Adrenal gland (tissue), 12 donors: ENCODE data around the gene GHRHR. TPM values are rescaled to one million over a fixed set of nuclear protein-coding genes. Genes with fewer than 3 reads are reported as not detected.

Experiments used
- DNase-seq, 7 donors: peaks; one replicate each; pipeline ENCODE4 v3.0.0-alpha.2; 2019 to 2020
- H3K27ac ChIP-seq, 5 donors: fragments of 200-600 bp; sonication (generic) in 4 of 5; 1 replicate in 3 of 5; 2 replicates in 2 of 5; pipeline versions ENCODE4 v1.5.1 to v1.8.0; 2016 to 2020; ENCODE audit warnings: mild to moderate bottlenecking in 1 of 5
- H3K27me3 ChIP-seq: fragments of 200-600 bp; 2 replicates; pipeline ENCODE4 v1.8.0; 2021
- H3K36me3 ChIP-seq, 2 donors: fragments of 200-600 bp; replicated peaks in 1 of 2; 1 replicate in 1 of 2; 2 replicates in 1 of 2; pipeline versions ENCODE4 v1.5.1 to v1.8.0; 2018 to 2022
- H3K4me1 ChIP-seq, 2 donors: fragments of 200-600 bp; replicated peaks in 1 of 2; 1 replicate in 1 of 2; 2 replicates in 1 of 2; pipeline versions ENCODE4 v1.5.1 to v1.8.0; 2018 to 2021
- H3K4me3 ChIP-seq, 4 donors: fragments of 200-600 bp; sonication (generic) in 3 of 4; one replicate each; pipeline ENCODE4 v1.5.1; 2016 to 2018
- H3K9me3 ChIP-seq, 3 donors: fragments of 200-600 bp; sonication (generic) in 1 of 3; replicated peaks in 1 of 3; 1 replicate in 2 of 3; 2 replicates in 1 of 3; pipeline versions ENCODE4 v1.5.1 to v1.8.0; 2016 to 2021
- POLR2A ChIP-seq, 2 donors: fragments of 450-650 bp; IDR thresholded peaks; one replicate each; pipeline ENCODE4 v1.6.1; 2017; ENCODE audit warnings: antibody characterized with exemption in 2 of 2, mild to moderate bottlenecking in 2 of 2, moderate library complexity in 1 of 2
- WGBS, 4 donors: extraction: QIAGEN DNeasy Blood & Tissue Kit in 2 of 4; methylation state at CpG; one replicate each; pipeline versions ENCODE4 v1.1.5 to v1.1.7; 2013 to 2017; 5-methylcytosine and 5-hydroxymethylcytosine counted together
- intact Hi-C, 2 donors: fragments of 100-400 bp; cut with DNase I; formaldehyde crosslinking; loops; one replicate each; pipeline versions ENCODE4 v1.14.1 to v1.15.0; 2022 to 2023
- polyA plus RNA-seq, 3 donors: library from polyadenylated mRNA; stranded (reverse); fragments of 200-250 nt in 2 of 3; fragments of 350-450 nt in 1 of 3; fragmentation: Illumina TruSeq in 1 of 3; extraction: RNeasy Lipid Tissue Mini Kit (QIAGEN cat#74804) in 1 of 3; gene quantifications; one replicate each; pipeline ENCODE4 v1.2.3, GENCODE V29; 2013 to 2014
- total RNA-seq, 9 donors: library from RNA; depleted of rRNA in 4 of 9; stranded (reverse); fragments of >200 nt in 4 of 9; fragments of 120-200 nt in 1 of 9; fragmentation: NEBNext Ultra II Directional in 1 of 9; extraction: Animal tissue kit (Norgen Biotek cat#: 25700) in 1 of 9; gene quantifications; one replicate each; pipeline versions ENCODE4 v1.1.0 to v1.2.4, GENCODE V29; 2013 to 2023
- TF ChIP-seq, protein P1 (sequence below), 6 experiments: fragments of 450-650 bp in 4 of 6; fragments of 200-600 bp in 2 of 6; sonication (generic) in 1 of 6; IDR thresholded peaks; 1 replicate in 5 of 6; 2 replicates in 1 of 6; pipeline versions ENCODE4 v1.5.1 to v1.8.0; 2016 to 2021; ENCODE audit warnings: antibody characterized with exemption in 6 of 6, mild to moderate bottlenecking in 2 of 6, moderate library complexity in 1 of 6
- donor health status: healthy with polysubstance abuse.
- donor health status: Bipolar disorder and iron deficiency.
- donor health status: DM: yes; HTN: yes; CAD: no.
- donor health status: DM: no; HTN: no; CAD: no.
- donor health status: DM: no; HTN: no; CAD: no.
- donor health status: DM: yes; HTN: yes; CAD: no.

Gene GHRHR
- total and polyA plus RNA-seq, 12 donors = 0.33 to 11.5 (median 0.64) TPM; not detected in 6

DNA sequence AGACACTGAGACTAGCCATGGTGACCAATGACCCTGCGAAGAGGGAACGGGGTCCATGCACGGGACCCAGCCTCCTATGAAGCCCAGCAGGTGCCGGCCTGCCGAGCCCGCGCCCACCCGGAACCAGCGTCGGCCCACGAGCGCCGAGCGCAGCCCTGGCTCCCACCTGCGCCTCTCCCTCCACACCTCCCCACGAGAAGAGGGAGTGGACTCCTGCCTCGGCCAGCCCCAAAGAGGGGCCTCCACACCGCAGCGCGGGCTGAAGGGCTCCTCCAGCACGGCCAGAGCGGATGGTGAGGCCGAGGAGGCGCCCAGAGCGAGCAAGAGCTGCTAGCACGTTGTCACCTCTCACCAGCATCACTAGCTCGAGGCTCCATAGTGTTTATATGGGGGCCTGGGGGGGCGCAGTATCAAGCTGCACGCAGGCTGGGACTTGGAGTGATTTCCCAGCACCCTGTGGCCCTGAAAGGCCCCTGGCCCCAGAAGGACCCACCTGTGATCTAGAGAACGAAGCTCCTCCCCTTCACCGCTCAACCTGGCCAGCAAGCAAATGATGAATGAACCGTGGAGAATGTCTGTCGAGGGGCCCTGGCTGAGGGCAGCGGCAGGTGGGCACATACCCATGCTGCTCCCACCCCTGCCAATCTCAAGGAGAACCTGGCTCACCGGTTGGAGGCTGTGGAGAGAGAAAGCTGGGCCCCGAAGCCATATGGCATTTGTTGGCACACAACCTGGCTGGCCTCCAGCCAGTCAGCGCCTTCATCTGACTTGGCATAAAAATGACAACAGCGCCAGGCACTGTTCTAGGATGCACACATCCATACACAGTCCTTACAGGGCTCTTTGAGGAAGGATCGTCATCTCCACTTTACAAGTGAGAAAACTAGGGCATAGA is 30.7 kb downstream of the GHRHR start:
- Histone ChIP-seq H3K27ac (no peak overlapping the region), H3K4me3 (no peak overlapping the region), H3K9me3 (no peaks in the 10 kb centered on the region), H3K27me3 (no peaks in the 10 kb centered on the region), H3K4me1 (no peaks in the 10 kb centered on the region), H3K36me3 (no peaks in the 10 kb centered on the region)
- TF ChIP-seq POLR2A (IDR thresholded peaks at IDR 0.05) = no peak
- TF ChIP-seq, protein P1, sequence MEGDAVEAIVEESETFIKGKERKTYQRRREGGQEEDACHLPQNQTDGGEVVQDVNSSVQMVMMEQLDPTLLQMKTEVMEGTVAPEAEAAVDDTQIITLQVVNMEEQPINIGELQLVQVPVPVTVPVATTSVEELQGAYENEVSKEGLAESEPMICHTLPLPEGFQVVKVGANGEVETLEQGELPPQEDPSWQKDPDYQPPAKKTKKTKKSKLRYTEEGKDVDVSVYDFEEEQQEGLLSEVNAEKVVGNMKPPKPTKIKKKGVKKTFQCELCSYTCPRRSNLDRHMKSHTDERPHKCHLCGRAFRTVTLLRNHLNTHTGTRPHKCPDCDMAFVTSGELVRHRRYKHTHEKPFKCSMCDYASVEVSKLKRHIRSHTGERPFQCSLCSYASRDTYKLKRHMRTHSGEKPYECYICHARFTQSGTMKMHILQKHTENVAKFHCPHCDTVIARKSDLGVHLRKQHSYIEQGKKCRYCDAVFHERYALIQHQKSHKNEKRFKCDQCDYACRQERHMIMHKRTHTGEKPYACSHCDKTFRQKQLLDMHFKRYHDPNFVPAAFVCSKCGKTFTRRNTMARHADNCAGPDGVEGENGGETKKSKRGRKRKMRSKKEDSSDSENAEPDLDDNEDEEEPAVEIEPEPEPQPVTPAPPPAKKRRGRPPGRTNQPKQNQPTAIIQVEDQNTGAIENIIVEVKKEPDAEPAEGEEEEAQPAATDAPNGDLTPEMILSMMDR (IDR thresholded peaks at IDR 0.05) = no peak
- 90 to 95% (median 94%) methylated on average over 16 to 39 of the region's 39 CpGs for WGBS, 4 donors
- no peak for DNase-seq
- intact Hi-C loops = no loop called here

DNA sequence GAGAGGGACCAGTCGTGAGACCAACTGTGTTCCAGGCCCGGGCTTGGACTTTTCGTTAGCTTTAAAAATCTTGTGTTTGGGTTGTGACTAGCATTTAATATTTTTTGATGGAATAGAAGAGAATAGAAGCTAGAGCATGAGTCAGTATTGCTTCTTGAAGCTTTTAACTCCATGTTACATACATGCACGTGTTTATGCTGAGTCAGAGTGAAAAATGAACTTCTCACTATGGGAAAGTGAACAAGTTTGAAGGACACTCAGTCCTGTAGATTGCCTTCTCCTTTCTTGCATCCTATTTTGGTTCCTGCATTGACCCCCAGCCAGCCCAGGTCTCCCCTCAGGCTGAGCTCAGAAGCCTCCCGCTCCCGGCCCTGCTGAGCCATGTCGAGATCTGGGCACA is 31.8 kb downstream of the GHRHR start:
- Histone ChIP-seq H3K27ac (no peak overlapping the region), H3K9me3 (no peaks in the 10 kb centered on the region), H3K27me3 (no peaks in the 10 kb centered on the region), H3K36me3 (no peaks in the 10 kb centered on the region), H3K4me3 (no peak overlapping the region), H3K4me1 (no peaks in the 10 kb centered on the region)
- intact Hi-C loops = no loop called here
- no peak for DNase-seq
- TF ChIP-seq, protein P1 (IDR thresholded peaks at IDR 0.05) = no peak
- no peak for TF ChIP-seq POLR2A (IDR thresholded peaks at IDR 0.05)
- 83 to 92% (median 87%) methylated on average over 7 of the region's 7 CpGs for WGBS, 4 donors

DNA sequence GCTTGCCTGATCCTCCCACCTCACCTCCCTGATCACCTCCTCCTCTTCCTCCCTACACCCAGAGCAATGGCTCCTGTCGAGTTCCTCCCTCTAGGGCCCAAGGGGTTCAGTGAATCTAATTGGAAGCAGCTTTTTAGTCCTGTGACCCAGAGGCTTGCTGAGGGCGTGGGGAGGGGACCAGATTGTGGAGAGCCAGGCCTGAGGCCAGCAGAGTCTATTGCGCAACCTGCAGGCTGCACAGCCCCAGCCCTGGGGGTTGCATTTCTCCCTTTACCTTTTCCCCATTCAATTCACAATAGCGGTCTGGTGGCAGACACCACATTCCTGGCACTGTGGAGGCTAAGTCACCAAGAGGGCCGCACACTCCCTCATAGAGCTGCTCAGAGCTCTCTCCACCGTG is 32.5 kb downstream of the GHRHR start:
- no peak for TF ChIP-seq POLR2A (IDR thresholded peaks at IDR 0.05)
- TF ChIP-seq, protein P1 (IDR thresholded peaks at IDR 0.05) = no peak
- 75 to 83% (median 82%) methylated on average over 2 to 6 of the region's 6 CpGs for WGBS, 4 donors
- peak in 1 of 7 donors; percentile 24 for DNase-seq
- intact Hi-C loops = no loop called here
- Histone ChIP-seq H3K27me3 (no peaks in the 10 kb centered on the region), H3K27ac (no peak overlapping the region), H3K4me3 (no peak overlapping the region), H3K9me3 (no peaks in the 10 kb centered on the region), H3K36me3 (no peaks in the 10 kb centered on the region), H3K4me1 (no peaks in the 10 kb centered on the region)

DNA sequence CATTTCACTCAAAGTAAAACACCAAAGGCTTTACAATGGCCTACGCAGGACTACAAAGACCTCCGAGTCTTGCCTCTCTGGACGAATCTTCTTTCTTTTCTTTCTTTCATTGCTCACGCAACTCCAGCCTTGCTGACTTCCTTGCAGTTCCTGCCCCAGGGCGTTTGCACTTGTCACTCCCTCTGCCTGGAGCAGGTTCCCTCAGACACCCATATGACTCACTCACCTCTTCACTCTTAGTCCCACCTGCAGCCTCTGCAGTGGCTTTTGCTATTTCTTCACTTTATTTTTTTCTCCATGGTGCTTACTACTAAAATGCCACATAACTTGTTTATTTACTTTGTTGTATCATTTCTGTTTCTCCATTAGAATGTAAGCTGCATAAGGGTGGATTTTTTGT is 33.1 kb downstream of the GHRHR start:
- no peaks in the 10 kb centered on the region for H3K27me3 ChIP-seq
- H3K4me3 ChIP-seq = no peak overlapping the region
- DNase-seq = no peak
- no peaks in the 10 kb centered on the region for H3K9me3 ChIP-seq
- 84 to 92% (median 88%) methylated on average over 5 of the region's 5 CpGs for WGBS, 4 donors
- no peak overlapping the region for H3K27ac ChIP-seq
- no peaks in the 10 kb centered on the region for H3K4me1 ChIP-seq
- TF ChIP-seq, protein P1 (IDR thresholded peaks at IDR 0.05) = no peak
- TF ChIP-seq POLR2A (IDR thresholded peaks at IDR 0.05) = no peak
- intact Hi-C loops = no loop called here
- H3K36me3 ChIP-seq = no peaks in the 10 kb centered on the region
